HepG2 (cell line): ENCODE data around the gene ZFPM1. TPM values are rescaled to one million over a fixed set of nuclear protein-coding genes. Genes with fewer than 3 reads are reported as not detected.

Experiments used
- ATAC-seq: fragments of 200-7000 bp; cut with Tn5 transposase; 3 replicates; pipeline ENCODE4 v1.9.1; 2020; ENCODE audit warnings: mild to moderate bottlenecking, moderate library complexity
- BruUV-seq: library from RNA; stranded (reverse); fragments of 400-500 nt; replicated peaks from 2 replicates; lab custom pipeline; 2021; lab: Mats Ljungman, UMichigan
- CTCF ChIA-PET: fragments of 300-600 bp; formaldehyde crosslinking; extraction: SDS; loops from one replicate; lab custom pipeline; 2021; ENCODE audit warnings: low total read pairs, inconsistent platforms, low intra/inter-chr PET ratio; lab: Yijun Ruan, JAX
- POLR2A ChIA-PET: fragments of 350-600 bp; sonication (Branson Sonifier 250); formaldehyde crosslinking; loops from one replicate; lab custom pipeline; 2020; ENCODE audit warnings: antibody characterized with exemption, inconsistent platforms; lab: Yijun Ruan, JAX
- DNase-seq: peaks from one replicate; pipeline ENCODE4 v3.0.0-alpha.2; 2015; ENCODE audit warnings: low spot score
- FAIRE-seq: peaks from 3 replicates; lab custom pipeline; 2011; peaks lifted over from hg19 to GRCh38; lab: Jason Lieb, UNC
- H2AFZ ChIP-seq: one replicate; pipeline ENCODE4 v1.6.1; 2011; ENCODE audit warnings: low read length, inconsistent platforms
- H3K27ac ChIP-seq: fragments of 300-600 bp; 3 replicates; pipeline ENCODE4 v1.8.0; 2011; ENCODE audit warnings: mixed run types, mild to moderate bottlenecking, mixed read lengths, low read length, inconsistent platforms; ENCODE audit not compliant: insufficient read depth; ENCODE audit errors: extremely low read length
- H3K27me3 ChIP-seq, 2 experiments: fragments of 200-600 bp in 1 of 2; 2 replicates in 1 of 2; 3 replicates in 1 of 2; pipeline versions ENCODE4 v1.6.0 to v1.8.0; 2011; ENCODE audit warnings: low read length in 2 of 2, mild to moderate bottlenecking in 2 of 2, moderate library complexity in 2 of 2, inconsistent platforms in 1 of 2; ENCODE audit not compliant: insufficient read depth in 2 of 2, control insufficient read depth in 1 of 2
- H3K36me3 ChIP-seq, 2 experiments: fragments of 200-600 bp in 1 of 2; replicated peaks in 1 of 2; 2 replicates in 1 of 2; 3 replicates in 1 of 2; pipeline versions ENCODE4 v1.5.1 to v1.8.0; 2011; ENCODE audit warnings: low read length in 2 of 2, inconsistent platforms in 1 of 2; ENCODE audit not compliant: insufficient read depth in 2 of 2, control insufficient read depth in 1 of 2
- H3K4me1 ChIP-seq: 2 replicates; pipeline ENCODE4 v1.5.1; 2012; ENCODE audit warnings: low read length, inconsistent platforms; ENCODE audit not compliant: insufficient read depth
- H3K4me2 ChIP-seq: 2 replicates; pipeline ENCODE4 v1.6.0; 2011; ENCODE audit warnings: low read depth, low read length, inconsistent platforms
- H3K4me3 ChIP-seq, 3 experiments: fragments of 200-600 bp in 1 of 3; sonication (generic), shearing (Covaris generic) in 1 of 3; replicated peaks in 1 of 3; 2 replicates each; pipeline ENCODE4 v1.5.1; 2011 to 2016; ENCODE audit warnings: low read length in 3 of 3, inconsistent platforms in 2 of 3, low read depth in 2 of 3, mild to moderate bottlenecking in 2 of 3, control low read depth in 1 of 3, mixed read lengths in 1 of 3; ENCODE audit not compliant: insufficient read depth in 1 of 3
- H3K79me2 ChIP-seq: one replicate; pipeline ENCODE4 v1.6.1; 2011; ENCODE audit warnings: low read length, inconsistent platforms; ENCODE audit not compliant: insufficient read depth
- H3K9ac ChIP-seq: 2 replicates; pipeline ENCODE4 v1.6.0; 2011; ENCODE audit warnings: mild to moderate bottlenecking, low read depth, low read length, inconsistent platforms; ENCODE audit not compliant: insufficient read depth
- H3K9me3 ChIP-seq: 2 replicates; pipeline ENCODE4 v1.5.1; 2012; ENCODE audit warnings: mild to moderate bottlenecking, low read length
- H4K20me1 ChIP-seq: 2 replicates; pipeline ENCODE4 v1.6.0; 2011; ENCODE audit warnings: inconsistent platforms, mild to moderate bottlenecking, low read length, moderate library complexity; ENCODE audit not compliant: insufficient read depth
- AHDC1 ChIP-seq: sonication (generic); formaldehyde crosslinking; IDR thresholded peaks from 2 replicates; pipeline ENCODE4 v1.5.1; 2020; ENCODE audit warnings: mild to moderate bottlenecking, missing genetic modification reagents, borderline replicate concordance
- MIXL1 ChIP-seq: IDR thresholded peaks from 2 replicates; pipeline ENCODE4 v1.6.1; 2016
- TEAD3 ChIP-seq: optimal IDR thresholded peaks from 2 replicates; pipeline ENCODE3; 2016; ENCODE audit warnings: borderline replicate concordance
- THRA ChIP-seq: sonication (generic); formaldehyde crosslinking; IDR thresholded peaks from 2 replicates; pipeline ENCODE4 v1.4.0; 2020; ENCODE audit warnings: missing genetic modification reagents, borderline replicate concordance
- ZBTB37 ChIP-seq: sonication (generic); formaldehyde crosslinking; IDR thresholded peaks from 2 replicates; pipeline ENCODE4 v1.4.0; 2020; ENCODE audit warnings: mild to moderate bottlenecking, missing genetic modification reagents
- ZFP36 ChIP-seq: fragments of 150-350 bp; IDR thresholded peaks from 2 replicates; pipeline ENCODE4 v1.6.1; 2018; ENCODE audit warnings: borderline replicate concordance, low read length, low read depth; ENCODE audit not compliant: partially characterized antibody
- ZMYM3 ChIP-seq: sonication (generic); formaldehyde crosslinking; IDR thresholded peaks from 2 replicates; pipeline ENCODE4 v1.5.1; 2020; ENCODE audit warnings: mild to moderate bottlenecking, missing genetic modification reagents
- ZNF629 ChIP-seq: sonication (generic); formaldehyde crosslinking; conservative IDR thresholded peaks from 2 replicates; pipeline ENCODE4 v1.5.0; 2020; ENCODE audit warnings: missing genetic modification reagents
- ZNF652 ChIP-seq: IDR thresholded peaks from 2 replicates; pipeline ENCODE4 v1.6.1; 2016; ENCODE audit warnings: low read depth, borderline replicate concordance
- ZNF687 ChIP-seq: sonication (generic); formaldehyde crosslinking; IDR thresholded peaks from 2 replicates; pipeline ENCODE4 v1.5.1; 2020; ENCODE audit warnings: mild to moderate bottlenecking, missing genetic modification reagents, moderate library complexity
- ZNF768 ChIP-seq: sonication (generic); formaldehyde crosslinking; IDR thresholded peaks from 2 replicates; pipeline ENCODE4 v1.4.0; 2020; ENCODE audit warnings: missing genetic modification reagents
- WGBS: methylation state at CpG from one replicate; pipeline ENCODE4 v1.1.6; 2017; ENCODE audit warnings: low lambda C conversion rate; 5-methylcytosine and 5-hydroxymethylcytosine counted together
- in situ Hi-C: cut with HindIII; loops from 2 replicates; pipeline ENCODE4 v1.10.0; 2017; ENCODE audit warnings: low pct_unique_long_range_greater_than_20kb; ENCODE audit not compliant: extremely low pct_ligation_motif_present
- intact Hi-C: fragments of 100-400 bp; cut with micrococcal nuclease; formaldehyde crosslinking; loops from one replicate; pipeline ENCODE4 v1.10.0; 2022; ENCODE audit not compliant: unreplicated experiment
- polyA plus RNA-seq, 8 experiments: library from polyadenylated mRNA; depleted of rRNA in 3 of 8; stranded (reverse) in 7 of 8; unstranded in 1 of 8; fragments of >200 nt; fragmentation: Illumina TruSeq in 4 of 8; extraction: Trizol in 4 of 8; gene quantifications; 2 replicates each; pipeline versions ENCODE4 v1.2.1 to v1.2.3, GENCODE V29; 2011 to 2016; ENCODE audit warnings: low read depth in 4 of 8, missing spikeins in 1 of 8, mixed read lengths in 1 of 8; ENCODE audit not compliant: insufficient read depth in 1 of 8
- total RNA-seq, 5 experiments: library from RNA; depleted of rRNA; stranded (reverse); fragments of >200 nt; fragmentation: Illumina TruSeq; extraction: Trizol; gene quantifications; 2 replicates each; pipeline ENCODE4 v1.2.3, GENCODE V29; 2016; ENCODE audit warnings: low read depth in 1 of 5

ZFPM1 gene
- total and polyA plus RNA-seq, 2 of the 13 experiments (the other 11 are each of a cell fraction or from before 2014, with no cell fraction given): 1.3 to 3.8 TPM

GRCh38 chr16:88419790-88420189 is 33.3 kb upstream of the ZFPM1 start (continued):
- TF ChIP-seq AHDC1 (CRISPR knock-in tag): no peak
- no peak for TF ChIP-seq ZBTB37 (CRISPR knock-in tag)
- TF ChIP-seq ZNF768 (CRISPR knock-in tag): peak; percentile 98

- Histone ChIP-seq H3K4me2 (no peak overlapping the region), H3K9ac (no peak overlapping the region), H3K79me2 (no peaks in the 10 kb centered on the region), H4K20me1 (peaks cover 5% of the 10 kb centered on the region; the same call in 1 of the 2 replicates), H3K36me3 (no peaks in the 10 kb centered on the region), H3K4me1 (no peaks in the 10 kb centered on the region), H3K4me3 (no peak overlapping the region), H3K9me3 (no peaks in the 10 kb centered on the region), H3K27me3 (peaks cover 31 to 82% of the 10 kb centered on the region in 2 experiments), H3K27ac (no peak overlapping the region), H2AFZ (no peak overlapping the region)
- 7% methylated on average over 6 of the region's 12 CpGs for WGBS
- BruUV-seq: no TSS peak
- no peak for ATAC-seq
- POLR2A ChIA-PET: no interaction called here
- TF ChIP-seq ZNF629 (CRISPR knock-in tag): 0 out of 2 replicates have a peak, but pooled peaks have one; percentile 23
- no peak for TF ChIP-seq ZNF652
- TF ChIP-seq ZMYM3 (CRISPR knock-in tag): peak; percentile 15; the same call in 1 of the 2 replicates
- TF ChIP-seq TEAD3: no peak
- peak; percentile 84 for TF ChIP-seq ZFP36
- no peak for TF ChIP-seq ZNF687
- no peak for TF ChIP-seq MIXL1
- TF ChIP-seq THRA (CRISPR knock-in tag): no peak
- CTCF ChIA-PET: no interaction called here
- intact Hi-C loops: no loop called here
- DNase-seq: no peak
- in situ Hi-C loops: no loop called here
- FAIRE-seq: no peak
Measured at GRCh38 chr16:88420496-88420895, 32.6 kb upstream of the ZFPM1 start.
